MM.1S (cell line): ENCODE data around the gene FOXP1.

Source experiments
- DNase-seq: peaks from one replicate; pipeline ENCODE4 v3.0.0-alpha.2; 2015
- H2AFZ ChIP-seq: fragments of 300-600 bp; sonication (generic); 2 replicates; pipeline ENCODE4 v1.6.0; 2016; ENCODE audit warnings: antibody characterized with exemption, low read length
- H3F3A ChIP-seq: fragments of 300-600 bp; sonication (generic); 2 replicates; pipeline ENCODE4 v1.6.1; 2016; ENCODE audit warnings: mild to moderate bottlenecking, antibody characterized with exemption, low read length, moderate library complexity, mixed read lengths; ENCODE audit not compliant: insufficient read depth
- H3K27ac ChIP-seq: fragments of 300-600 bp; sonication (generic); 2 replicates; pipeline ENCODE4 v1.5.1; 2016; ENCODE audit warnings: mild to moderate bottlenecking, low read length
- H3K27me3 ChIP-seq: fragments of 300-600 bp; sonication (generic); replicated peaks from 2 replicates; pipeline ENCODE4 v1.6.0; 2016; ENCODE audit warnings: low read length; ENCODE audit not compliant: insufficient read depth
- H3K36me3 ChIP-seq: fragments of 300-600 bp; sonication (generic); replicated peaks from 2 replicates; pipeline ENCODE4 v1.6.1; 2016; ENCODE audit warnings: mild to moderate bottlenecking, low read length, mixed read lengths; ENCODE audit not compliant: insufficient read depth
- H3K4me1 ChIP-seq: fragments of 300-600 bp; sonication (generic); 2 replicates; pipeline ENCODE4 v1.6.1; 2016; ENCODE audit warnings: low read length, mixed read lengths
- H3K4me2 ChIP-seq: fragments of 300-600 bp; sonication (generic); 2 replicates; pipeline ENCODE4 v1.6.0; 2016; ENCODE audit warnings: low read depth, low read length
- H3K4me3 ChIP-seq: fragments of 300-600 bp; sonication (generic); 2 replicates; pipeline ENCODE4 v1.5.1; 2016; ENCODE audit warnings: low read length, mixed read lengths
- H3K79me2 ChIP-seq: fragments of 300-600 bp; sonication (generic); 2 replicates; pipeline ENCODE4 v1.6.1; 2016; ENCODE audit warnings: mixed run types, low read length, mixed read lengths
- H3K9ac ChIP-seq: fragments of 300-600 bp; sonication (generic); 2 replicates; pipeline ENCODE4 v1.6.1; 2016; ENCODE audit warnings: low read length, mixed read lengths
- H3K9me2 ChIP-seq: fragments of 300-600 bp; sonication (generic); replicated peaks from 2 replicates; pipeline ENCODE4 v1.6.1; 2016; ENCODE audit warnings: mild to moderate bottlenecking, low read length, mixed read lengths; ENCODE audit not compliant: insufficient read depth
- H3K9me3 ChIP-seq: fragments of 300-600 bp; sonication (generic); replicated peaks from 2 replicates; pipeline ENCODE4 v1.6.1; 2016; ENCODE audit warnings: mild to moderate bottlenecking, low read length, mixed read lengths; ENCODE audit not compliant: insufficient read depth
- H4K20me1 ChIP-seq: fragments of 300-600 bp; sonication (generic); 2 replicates; pipeline ENCODE4 v1.6.1; 2016; ENCODE audit warnings: mild to moderate bottlenecking, low read length, moderate library complexity, mixed read lengths; ENCODE audit not compliant: insufficient read depth
- EZH2 ChIP-seq: fragments of 300-600 bp; sonication (generic); optimal IDR thresholded peaks from 2 replicates; pipeline ENCODE3; 2017; ENCODE audit warnings: low read depth, mild to moderate bottlenecking, antibody characterized with exemption, low read length, mixed read lengths
- EZH2phosphoT487 ChIP-seq: fragments of 300-600 bp; sonication (generic); IDR thresholded peaks from 2 replicates; pipeline ENCODE4 v1.6.1; 2018; ENCODE audit warnings: antibody characterized with exemption, low read length
- TF ChIP-seq, protein P1 (sequence below): fragments of 300-600 bp; sonication (generic); IDR thresholded peaks from 2 replicates; pipeline ENCODE4 v1.5.1; 2016; ENCODE audit warnings: antibody characterized with exemption, low read length, mixed read lengths

Gene FOXP1

DNA sequence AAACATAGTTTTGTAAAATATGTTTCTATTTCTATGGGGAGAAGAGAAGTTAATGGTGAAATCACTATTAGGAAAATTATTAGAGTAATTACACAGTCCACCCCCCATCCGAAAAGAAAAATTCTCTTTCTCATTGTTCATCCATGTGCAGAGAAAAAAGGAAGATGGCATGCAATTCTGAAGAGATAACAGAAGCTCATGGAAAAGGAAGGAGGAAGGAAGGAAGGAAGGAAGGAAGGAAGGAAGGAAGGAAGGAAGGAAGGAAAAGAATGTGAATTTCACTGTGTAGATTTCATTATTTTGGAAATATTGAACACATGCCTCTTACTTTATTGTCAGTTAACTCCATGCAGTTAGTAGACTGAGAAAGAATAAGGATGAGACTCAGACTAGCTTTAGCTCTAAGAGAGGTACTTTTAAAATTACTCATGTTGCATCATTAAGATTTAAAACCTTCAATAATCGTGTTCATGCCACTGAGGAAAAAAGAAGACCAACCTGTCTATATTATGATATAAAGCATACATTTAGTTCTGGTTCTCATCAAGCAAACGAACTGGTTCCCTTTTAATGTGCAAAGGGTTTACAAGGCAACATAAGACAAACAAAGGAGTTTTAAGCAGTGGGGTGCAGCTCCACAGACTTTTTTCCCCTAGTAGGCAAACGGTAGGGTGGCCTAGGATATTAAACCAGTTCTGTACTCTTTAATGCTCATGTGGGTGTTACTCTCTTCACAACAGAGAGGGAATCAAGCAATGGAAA lies 379.6 kb downstream of the FOXP1 start:
- Histone ChIP-seq H3K36me3 (no peaks in the 10 kb centered on the region), H3K27me3 (no peaks in the 10 kb centered on the region), H3K27ac (no peak overlapping the region), H3K9me2 (no peaks in the 10 kb centered on the region), H3K4me1 (no peaks in the 10 kb centered on the region), H3K4me2 (no peak overlapping the region), H3K9me3 (no peaks in the 10 kb centered on the region), H4K20me1 (no peaks in the 10 kb centered on the region), H3K9ac (no peak overlapping the region), H3K4me3 (no peak overlapping the region), H3F3A (no peaks in the 10 kb centered on the region), H2AFZ (no peak overlapping the region), H3K79me2 (no peaks in the 10 kb centered on the region)
- DNase-seq = no peak
- TF ChIP-seq EZH2phosphoT487 (no peak), EZH2 (no peak)
- TF ChIP-seq, protein P1, sequence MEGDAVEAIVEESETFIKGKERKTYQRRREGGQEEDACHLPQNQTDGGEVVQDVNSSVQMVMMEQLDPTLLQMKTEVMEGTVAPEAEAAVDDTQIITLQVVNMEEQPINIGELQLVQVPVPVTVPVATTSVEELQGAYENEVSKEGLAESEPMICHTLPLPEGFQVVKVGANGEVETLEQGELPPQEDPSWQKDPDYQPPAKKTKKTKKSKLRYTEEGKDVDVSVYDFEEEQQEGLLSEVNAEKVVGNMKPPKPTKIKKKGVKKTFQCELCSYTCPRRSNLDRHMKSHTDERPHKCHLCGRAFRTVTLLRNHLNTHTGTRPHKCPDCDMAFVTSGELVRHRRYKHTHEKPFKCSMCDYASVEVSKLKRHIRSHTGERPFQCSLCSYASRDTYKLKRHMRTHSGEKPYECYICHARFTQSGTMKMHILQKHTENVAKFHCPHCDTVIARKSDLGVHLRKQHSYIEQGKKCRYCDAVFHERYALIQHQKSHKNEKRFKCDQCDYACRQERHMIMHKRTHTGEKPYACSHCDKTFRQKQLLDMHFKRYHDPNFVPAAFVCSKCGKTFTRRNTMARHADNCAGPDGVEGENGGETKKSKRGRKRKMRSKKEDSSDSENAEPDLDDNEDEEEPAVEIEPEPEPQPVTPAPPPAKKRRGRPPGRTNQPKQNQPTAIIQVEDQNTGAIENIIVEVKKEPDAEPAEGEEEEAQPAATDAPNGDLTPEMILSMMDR = no peak

DNA sequence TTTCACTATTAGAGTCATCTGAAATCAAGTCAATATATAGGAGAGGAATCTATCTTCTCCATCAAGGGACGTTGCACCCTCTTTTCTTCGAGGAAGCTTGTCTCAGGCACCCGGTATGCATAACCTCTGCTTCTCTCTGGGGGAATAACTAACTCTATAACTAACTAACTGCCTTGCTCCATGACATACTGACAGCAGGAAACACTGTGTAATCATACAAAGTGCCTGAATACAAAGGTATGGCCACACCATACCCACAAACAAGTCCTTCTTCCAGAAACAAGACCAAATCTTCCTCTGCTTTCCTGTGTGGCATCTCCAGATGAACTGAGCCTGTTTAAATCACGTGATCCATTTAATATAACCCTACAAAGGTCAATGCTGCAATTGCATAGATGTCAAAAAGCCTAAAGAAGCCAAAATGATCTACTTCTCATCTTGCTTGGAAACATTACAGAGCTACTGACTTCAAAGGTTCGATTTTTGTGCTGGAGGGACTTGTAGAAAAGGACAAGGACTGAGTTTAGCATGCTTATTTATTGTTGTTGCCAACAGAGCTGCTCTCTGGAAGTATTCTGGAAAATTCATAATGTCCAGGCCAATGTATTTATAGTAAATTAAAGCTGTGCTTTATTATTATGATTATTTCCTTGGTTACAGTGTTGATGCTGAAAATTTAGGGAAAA lies 380.5 kb downstream of the FOXP1 start:
- Histone ChIP-seq H3K79me2 (no peaks in the 10 kb centered on the region), H3K9me3 (no peaks in the 10 kb centered on the region), H3K4me2 (no peak overlapping the region), H4K20me1 (no peaks in the 10 kb centered on the region), H3K36me3 (no peaks in the 10 kb centered on the region), H3F3A (no peaks in the 10 kb centered on the region), H3K9ac (no peak overlapping the region), H3K4me3 (no peak overlapping the region), H3K4me1 (no peaks in the 10 kb centered on the region), H3K9me2 (no peaks in the 10 kb centered on the region), H3K27ac (no peak overlapping the region), H2AFZ (no peak overlapping the region), H3K27me3 (no peaks in the 10 kb centered on the region)
- TF ChIP-seq EZH2phosphoT487 = no peak
- TF ChIP-seq, protein P1 = no peak
- no peak for TF ChIP-seq EZH2
- no peak for DNase-seq

DNA sequence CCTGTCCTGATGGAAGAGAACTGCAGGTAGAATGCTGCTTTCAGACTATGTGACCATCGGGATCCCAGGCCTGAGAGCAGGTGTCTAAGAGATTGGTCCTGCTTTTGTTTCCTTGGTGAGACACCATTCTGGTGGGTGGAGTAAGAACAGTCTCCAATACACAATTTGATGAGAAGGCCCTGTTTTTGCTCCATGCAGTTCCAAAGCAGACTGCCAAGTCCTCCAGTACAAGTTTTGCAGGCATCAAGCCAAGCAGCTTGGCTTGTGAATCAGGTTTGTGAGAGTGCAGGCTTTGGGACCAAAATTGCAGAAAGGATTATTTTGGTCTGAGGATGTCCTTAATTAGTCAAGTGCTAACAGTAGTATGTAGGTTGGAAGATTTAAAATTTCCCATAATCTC lies 381.6 kb downstream of the FOXP1 start:
- Histone ChIP-seq H3K27me3 (no peaks in the 10 kb centered on the region), H4K20me1 (no peaks in the 10 kb centered on the region), H3K36me3 (no peaks in the 10 kb centered on the region), H3K9ac (no peak overlapping the region), H3K79me2 (no peaks in the 10 kb centered on the region), H3K4me1 (no peaks in the 10 kb centered on the region), H3K9me3 (no peaks in the 10 kb centered on the region), H3K27ac (no peak overlapping the region), H3K4me2 (no peak overlapping the region), H3F3A (no peaks in the 10 kb centered on the region), H3K9me2 (no peaks in the 10 kb centered on the region), H2AFZ (no peak overlapping the region), H3K4me3 (no peak overlapping the region)
- TF ChIP-seq EZH2phosphoT487 (no peak), EZH2 (no peak)
- TF ChIP-seq, protein P1 = no peak
- no peak for DNase-seq
